ENCODE measurements around the gene NAXE.

- TF ChIP-seq, protein P1, sequence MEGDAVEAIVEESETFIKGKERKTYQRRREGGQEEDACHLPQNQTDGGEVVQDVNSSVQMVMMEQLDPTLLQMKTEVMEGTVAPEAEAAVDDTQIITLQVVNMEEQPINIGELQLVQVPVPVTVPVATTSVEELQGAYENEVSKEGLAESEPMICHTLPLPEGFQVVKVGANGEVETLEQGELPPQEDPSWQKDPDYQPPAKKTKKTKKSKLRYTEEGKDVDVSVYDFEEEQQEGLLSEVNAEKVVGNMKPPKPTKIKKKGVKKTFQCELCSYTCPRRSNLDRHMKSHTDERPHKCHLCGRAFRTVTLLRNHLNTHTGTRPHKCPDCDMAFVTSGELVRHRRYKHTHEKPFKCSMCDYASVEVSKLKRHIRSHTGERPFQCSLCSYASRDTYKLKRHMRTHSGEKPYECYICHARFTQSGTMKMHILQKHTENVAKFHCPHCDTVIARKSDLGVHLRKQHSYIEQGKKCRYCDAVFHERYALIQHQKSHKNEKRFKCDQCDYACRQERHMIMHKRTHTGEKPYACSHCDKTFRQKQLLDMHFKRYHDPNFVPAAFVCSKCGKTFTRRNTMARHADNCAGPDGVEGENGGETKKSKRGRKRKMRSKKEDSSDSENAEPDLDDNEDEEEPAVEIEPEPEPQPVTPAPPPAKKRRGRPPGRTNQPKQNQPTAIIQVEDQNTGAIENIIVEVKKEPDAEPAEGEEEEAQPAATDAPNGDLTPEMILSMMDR (IDR thresholded peaks at IDR 0.05) = no peak
- no peak for TF ChIP-seq POLR2AphosphoS5 (IDR thresholded peaks at IDR 0.05)
Measured at GRCh38 chr1:156550346-156550745, 41.2 kb upstream of the NAXE start.
